ENCODE measurements around the gene AIF1L. TPM values are rescaled to one million over a fixed set of nuclear protein-coding genes. Genes with fewer than 3 reads are reported as not detected.

The AIF1L gene
- polyA plus RNA-seq, 1 experiment = 0.31 TPM

- no peak overlapping the region for H3K4me3 ChIP-seq (ENCODE audit: low read depth, low read length)
- DNase-seq (ENCODE audit: low read depth, low spot score) = no peak
- no peaks in the 10 kb centered on the region; the same call in 1 of the 2 replicates for H3K9me3 ChIP-seq (ENCODE audit: control insufficient read depth, insufficient read depth, low read length)
- TF ChIP-seq, protein P1, sequence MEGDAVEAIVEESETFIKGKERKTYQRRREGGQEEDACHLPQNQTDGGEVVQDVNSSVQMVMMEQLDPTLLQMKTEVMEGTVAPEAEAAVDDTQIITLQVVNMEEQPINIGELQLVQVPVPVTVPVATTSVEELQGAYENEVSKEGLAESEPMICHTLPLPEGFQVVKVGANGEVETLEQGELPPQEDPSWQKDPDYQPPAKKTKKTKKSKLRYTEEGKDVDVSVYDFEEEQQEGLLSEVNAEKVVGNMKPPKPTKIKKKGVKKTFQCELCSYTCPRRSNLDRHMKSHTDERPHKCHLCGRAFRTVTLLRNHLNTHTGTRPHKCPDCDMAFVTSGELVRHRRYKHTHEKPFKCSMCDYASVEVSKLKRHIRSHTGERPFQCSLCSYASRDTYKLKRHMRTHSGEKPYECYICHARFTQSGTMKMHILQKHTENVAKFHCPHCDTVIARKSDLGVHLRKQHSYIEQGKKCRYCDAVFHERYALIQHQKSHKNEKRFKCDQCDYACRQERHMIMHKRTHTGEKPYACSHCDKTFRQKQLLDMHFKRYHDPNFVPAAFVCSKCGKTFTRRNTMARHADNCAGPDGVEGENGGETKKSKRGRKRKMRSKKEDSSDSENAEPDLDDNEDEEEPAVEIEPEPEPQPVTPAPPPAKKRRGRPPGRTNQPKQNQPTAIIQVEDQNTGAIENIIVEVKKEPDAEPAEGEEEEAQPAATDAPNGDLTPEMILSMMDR (IDR thresholded peaks at IDR 0.05; ENCODE audit: low read depth, low read length) = no peak
- H3K27me3 ChIP-seq (ENCODE audit: control insufficient read depth, insufficient read depth, low read length) = peaks cover 12% of the 10 kb centered on the region
- no peak overlapping the region for H3K27ac ChIP-seq (ENCODE audit: low read depth, low read length)
- POLR2A ChIA-PET = no interaction called here
- CTCF ChIA-PET = interaction anchor here (0.7 kb wide), 2 partner anchors 45 to 609 kb away, joined by 6 read pairs; no protein-coding TSS in a partner anchor
Measured at GRCh38 chr9:131119600-131119999, 23.3 kb downstream of the AIF1L start.

DNA sequence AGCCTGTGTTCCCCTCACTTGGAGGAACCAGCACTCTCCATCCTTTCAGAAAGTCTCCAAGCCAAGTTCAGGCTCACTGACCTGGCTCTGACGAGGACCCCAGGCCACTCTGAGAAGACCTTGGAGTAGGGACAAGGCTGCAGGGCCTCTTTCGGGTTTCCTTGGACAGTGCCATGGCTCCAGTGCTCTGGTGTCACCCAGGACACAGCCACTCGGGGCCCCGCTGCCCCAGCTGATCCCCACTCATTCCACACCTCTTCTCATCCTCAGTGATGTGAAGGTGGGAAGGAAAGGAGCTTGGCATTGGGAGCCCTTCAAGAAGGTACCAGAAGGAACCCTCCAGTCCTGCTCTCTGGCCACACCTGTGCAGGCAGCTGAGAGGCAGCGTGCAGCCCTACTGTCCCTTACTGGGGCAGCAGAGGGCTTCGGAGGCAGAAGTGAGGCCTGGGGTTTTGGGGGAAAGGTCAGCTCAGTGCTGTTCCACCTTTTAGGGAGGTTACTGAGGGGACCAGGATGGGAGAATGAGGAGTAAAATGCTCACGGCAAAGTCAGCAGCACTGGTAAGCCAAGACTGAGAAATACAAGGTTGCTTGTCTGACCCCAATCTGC, 24.4 kb downstream of the AIF1L start:
- TF ChIP-seq, protein P1 (IDR thresholded peaks at IDR 0.05; ENCODE audit: low read depth, low read length) = no peak
- POLR2A ChIA-PET = no interaction called here
- Histone ChIP-seq H3K4me3 (ENCODE audit: low read depth, low read length) (no peak overlapping the region), H3K9me3 (ENCODE audit: control insufficient read depth, insufficient read depth, low read length) (no peaks in the 10 kb centered on the region; the same call in 1 of the 2 replicates), H3K27ac (ENCODE audit: low read depth, low read length) (no peak overlapping the region), H3K27me3 (ENCODE audit: control insufficient read depth, insufficient read depth, low read length) (peaks cover 9% of the 10 kb centered on the region)
- no peak for DNase-seq (ENCODE audit: low read depth, low spot score)
- CTCF ChIA-PET = no interaction called here

DNA sequence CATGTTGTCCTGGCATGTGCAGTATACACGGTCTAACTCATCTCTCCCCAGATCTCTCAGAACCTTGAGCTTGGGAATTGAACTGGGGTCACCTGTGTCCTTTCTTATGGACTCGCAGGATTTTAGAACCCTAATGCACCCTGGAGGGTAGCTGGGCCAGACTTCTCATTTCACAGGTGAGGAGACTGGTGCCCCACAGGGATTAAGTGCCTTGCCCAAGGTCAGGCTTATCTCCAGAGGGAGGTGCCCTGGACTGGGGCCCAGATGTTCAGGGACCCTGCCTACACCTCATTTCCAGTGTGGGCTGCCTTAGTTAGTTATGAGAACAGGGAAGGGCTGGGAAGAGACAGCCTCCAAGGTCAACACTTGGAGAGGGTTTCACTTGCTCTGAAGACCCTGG, 25.0 kb downstream of the AIF1L start:
- Histone ChIP-seq H3K9me3 (ENCODE audit: control insufficient read depth, insufficient read depth, low read length) (no peaks in the 10 kb centered on the region; the same call in 1 of the 2 replicates), H3K27ac (ENCODE audit: low read depth, low read length) (no peak overlapping the region), H3K27me3 (ENCODE audit: control insufficient read depth, insufficient read depth, low read length) (peaks cover 9% of the 10 kb centered on the region), H3K4me3 (ENCODE audit: low read depth, low read length) (no peak overlapping the region)
- no peak for DNase-seq (ENCODE audit: low read depth, low spot score)
- TF ChIP-seq, protein P1 (IDR thresholded peaks at IDR 0.05; ENCODE audit: low read depth, low read length) = no peak
- ChIA-PET CTCF (no interaction called here), POLR2A (interaction anchor here (0.6 kb wide), 1 partner anchor 31 kb away, joined by 3 read pairs; no protein-coding TSS in a partner anchor)

- H3K9me3 ChIP-seq (ENCODE audit: control insufficient read depth, insufficient read depth, low read length) = no peaks in the 10 kb centered on the region; the same call in 1 of the 2 replicates
- ChIA-PET POLR2A (no interaction called here), CTCF (no interaction called here)
- H3K27me3 ChIP-seq (ENCODE audit: control insufficient read depth, insufficient read depth, low read length) = peaks cover 4% of the 10 kb centered on the region
- no peak overlapping the region for H3K27ac ChIP-seq (ENCODE audit: low read depth, low read length)
- H3K4me3 ChIP-seq (ENCODE audit: low read depth, low read length) = no peak overlapping the region
- TF ChIP-seq, protein P1 (IDR thresholded peaks at IDR 0.05; ENCODE audit: low read depth, low read length) = no peak
- DNase-seq (ENCODE audit: low read depth, low spot score) = no peak
Measured at GRCh38 chr9:131122158-131122557, 25.8 kb downstream of the AIF1L start.

DNA sequence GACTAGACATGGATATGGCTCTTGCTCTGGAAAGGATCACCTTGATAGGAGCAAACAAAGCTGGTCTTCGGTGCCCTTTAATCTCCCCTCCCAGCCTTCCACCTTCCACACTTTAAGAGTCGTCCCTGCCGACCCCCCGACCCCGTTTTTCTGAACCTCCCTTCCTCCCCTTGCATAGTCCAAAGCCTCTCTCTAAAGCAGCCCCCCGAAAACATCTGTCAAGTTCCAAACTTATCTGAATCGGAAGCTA, 28.6 kb downstream of the AIF1L start:
- ChIA-PET POLR2A (interaction anchor here (0.8 to 1.2 kb wide), 6 partner anchors 9 to 256 kb away, joined by 3 to 6 read pairs (median 4); no protein-coding TSS in a partner anchor), CTCF (interaction anchor here (1.3 to 1.5 kb wide), 2 partner anchors 68 to 212 kb away, joined by 5 to 7 read pairs; no protein-coding TSS in a partner anchor)
- H3K9me3 ChIP-seq (ENCODE audit: control insufficient read depth, insufficient read depth, low read length) = no peaks in the 10 kb centered on the region; the same call in 1 of the 2 replicates
- no peak for DNase-seq (ENCODE audit: low read depth, low spot score)
- peak overlapping the region; percentile 100 for H3K4me3 ChIP-seq (ENCODE audit: low read depth, low read length)
- H3K27me3 ChIP-seq (ENCODE audit: control insufficient read depth, insufficient read depth, low read length) = peaks cover 2% of the 10 kb centered on the region
- TF ChIP-seq, protein P1 (IDR thresholded peaks at IDR 0.05; ENCODE audit: low read depth, low read length) = no peak
- peak overlapping the region; percentile 47 for H3K27ac ChIP-seq (ENCODE audit: low read depth, low read length)

Measured in AG04450 (cell line).